Spleen (tissue), 7 donors: ENCODE measurements around the gene WWTR1.

Source experiments
- POLR2A ChIP-seq, 3 donors: fragments of 450-650 bp; IDR thresholded peaks; one replicate each; pipeline ENCODE4 v1.5.1; 2017; ENCODE audit warnings: antibody characterized with exemption in 3 of 3, mild to moderate bottlenecking in 1 of 3
- TF ChIP-seq, protein P1 (sequence below), 11 experiments: fragments of 200-600 bp in 7 of 11; fragments of 450-650 bp in 4 of 11; sonication (generic) in 4 of 11; IDR thresholded peaks in 8 of 11; conservative IDR thresholded peaks in 3 of 11; 1 replicate in 7 of 11; 2 replicates in 4 of 11; pipeline versions ENCODE4 v1.4.0 to v1.8.0; 2016 to 2021; ENCODE audit warnings: antibody characterized with exemption in 11 of 11, inconsistent platforms in 4 of 11, mild to moderate bottlenecking in 1 of 11
- donor health status: DM: no; HTN: no; CAD: no; lungs with moderate emphysema.
- donor health status: DM: no; HTN: no; CAD: no.
- donor health status: DM: no; HTN: no; CAD: no.

DNA sequence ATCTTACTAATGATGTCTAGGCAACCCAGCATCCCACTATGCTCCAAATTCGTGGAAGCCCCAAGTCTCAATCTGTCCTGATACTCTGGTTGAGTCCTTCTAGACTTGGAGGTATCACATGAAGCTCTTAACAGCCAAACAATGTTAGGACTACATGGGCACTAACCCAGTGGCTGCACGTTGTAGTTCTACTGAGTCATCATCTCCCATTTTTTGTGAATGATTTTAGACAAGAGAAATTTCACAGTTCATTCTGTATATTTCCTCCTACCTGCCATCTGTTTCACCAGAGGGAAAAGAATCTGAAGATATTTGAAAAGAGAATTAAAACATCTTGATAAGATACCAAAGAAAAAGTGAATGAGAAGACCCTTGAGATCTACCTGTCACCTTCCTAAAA is 9.8 kb upstream of the WWTR1 start:
- TF ChIP-seq, protein P1, sequence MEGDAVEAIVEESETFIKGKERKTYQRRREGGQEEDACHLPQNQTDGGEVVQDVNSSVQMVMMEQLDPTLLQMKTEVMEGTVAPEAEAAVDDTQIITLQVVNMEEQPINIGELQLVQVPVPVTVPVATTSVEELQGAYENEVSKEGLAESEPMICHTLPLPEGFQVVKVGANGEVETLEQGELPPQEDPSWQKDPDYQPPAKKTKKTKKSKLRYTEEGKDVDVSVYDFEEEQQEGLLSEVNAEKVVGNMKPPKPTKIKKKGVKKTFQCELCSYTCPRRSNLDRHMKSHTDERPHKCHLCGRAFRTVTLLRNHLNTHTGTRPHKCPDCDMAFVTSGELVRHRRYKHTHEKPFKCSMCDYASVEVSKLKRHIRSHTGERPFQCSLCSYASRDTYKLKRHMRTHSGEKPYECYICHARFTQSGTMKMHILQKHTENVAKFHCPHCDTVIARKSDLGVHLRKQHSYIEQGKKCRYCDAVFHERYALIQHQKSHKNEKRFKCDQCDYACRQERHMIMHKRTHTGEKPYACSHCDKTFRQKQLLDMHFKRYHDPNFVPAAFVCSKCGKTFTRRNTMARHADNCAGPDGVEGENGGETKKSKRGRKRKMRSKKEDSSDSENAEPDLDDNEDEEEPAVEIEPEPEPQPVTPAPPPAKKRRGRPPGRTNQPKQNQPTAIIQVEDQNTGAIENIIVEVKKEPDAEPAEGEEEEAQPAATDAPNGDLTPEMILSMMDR (IDR thresholded peaks at IDR 0.05 in 8 of 11, conservative IDR thresholded peaks at IDR 0.05 in 3 of 11): no peak
- no peak for TF ChIP-seq POLR2A (IDR thresholded peaks at IDR 0.05)
